Measurements from ENCODE around the gene LSM5. TPM values are rescaled to one million over a fixed set of nuclear protein-coding genes. Genes with fewer than 3 reads are reported as not detected.

LSM5 gene
- total and polyA plus RNA-seq, 9 of the 15 experiments (the other 6 are each of a cell fraction or from before 2014, with no cell fraction given), result 36.3 to 620 (median 186) TPM

DNA sequence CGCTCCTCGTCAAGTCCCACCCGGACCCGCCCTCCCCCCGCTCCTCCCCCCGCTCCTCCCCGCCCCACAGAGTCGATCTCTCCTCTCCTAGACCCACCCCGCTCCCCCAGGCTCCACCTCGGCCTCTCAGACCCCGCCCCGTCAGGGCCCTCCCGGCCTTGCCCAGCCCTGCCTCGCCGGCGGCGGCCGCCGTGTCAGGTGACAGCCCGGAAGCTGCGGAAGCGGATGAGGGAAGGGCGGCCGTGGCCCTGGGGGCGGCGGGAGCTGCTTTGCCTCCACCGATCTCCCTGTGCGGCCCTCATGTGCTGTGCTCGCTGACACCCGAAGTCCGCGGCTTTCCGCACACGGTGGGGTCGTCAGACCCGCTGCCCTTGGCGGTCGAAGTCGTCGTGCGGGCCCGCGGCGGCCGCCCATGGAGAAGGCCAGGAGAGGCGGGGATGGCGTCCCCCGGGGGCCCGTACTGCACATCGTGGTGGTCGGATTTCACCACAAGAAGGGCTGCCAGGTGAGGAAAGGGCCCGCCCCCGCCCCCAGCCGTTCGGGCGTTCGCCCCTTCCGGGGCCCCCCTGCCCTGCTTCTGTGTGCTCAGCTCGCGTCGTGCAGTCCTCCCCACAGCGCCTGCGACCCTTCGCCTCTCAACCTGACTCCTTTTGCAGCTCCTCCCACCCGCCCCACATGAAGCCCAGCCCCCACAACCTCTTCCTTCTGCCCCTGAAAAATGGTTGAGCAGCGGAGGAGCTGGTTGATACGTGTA lies 5.3 kb upstream of the LSM5 start, which contains the start of gene AVL9 (continued):
- TF ChIP-seq, protein P1, sequence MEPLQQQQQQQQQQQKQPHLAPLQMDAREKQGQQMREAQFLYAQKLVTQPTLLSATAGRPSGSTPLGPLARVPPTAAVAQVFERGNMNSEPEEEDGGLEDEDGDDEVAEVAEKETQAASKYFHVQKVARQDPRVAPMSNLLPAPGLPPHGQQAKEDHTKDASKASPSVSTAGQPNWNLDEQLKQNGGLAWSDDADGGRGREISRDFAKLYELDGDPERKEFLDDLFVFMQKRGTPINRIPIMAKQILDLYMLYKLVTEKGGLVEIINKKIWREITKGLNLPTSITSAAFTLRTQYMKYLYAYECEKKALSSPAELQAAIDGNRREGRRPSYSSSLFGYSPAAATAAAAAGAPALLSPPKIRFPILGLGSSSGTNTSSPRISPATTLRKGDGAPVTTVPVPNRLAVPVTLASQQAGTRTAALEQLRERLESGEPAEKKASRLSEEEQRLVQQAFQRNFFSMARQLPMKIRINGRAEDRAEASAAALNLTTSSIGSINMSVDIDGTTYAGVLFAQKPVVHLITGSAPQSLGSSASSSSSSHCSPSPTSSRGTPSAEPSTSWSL (CRISPR knock-in tag; IDR thresholded peaks at IDR 0.05; ENCODE audit: borderline replicate concordance), result no peak
- TF ChIP-seq NR3C1 (CRISPR knock-in tag; IDR thresholded peaks at IDR 0.05), result 0 out of 2 replicates have a peak, but pooled peaks have one; percentile 43
- TF ChIP-seq HOXB6 (CRISPR knock-in tag; IDR thresholded peaks at IDR 0.05; ENCODE audit: borderline replicate concordance), result no peak
- TF ChIP-seq ZNF507 (tag; conservative IDR thresholded peaks at IDR 0.05), result no peak
- no peak for TF ChIP-seq TEAD4 (IDR thresholded peaks at IDR 0.05; ENCODE audit: low read length)
- TF ChIP-seq TEAD4 (CRISPR knock-in tag; IDR thresholded peaks at IDR 0.05; ENCODE audit: borderline replicate concordance), result no peak
- TF ChIP-seq SETDB1 (IDR thresholded peaks at IDR 0.05; ENCODE audit: low read length), result no peak
- TF ChIP-seq CAMTA2 (CRISPR knock-in tag; conservative IDR thresholded peaks at IDR 0.05), result no peak; the same call in 1 of the 2 replicates
- peak in 1 of 2 experiments; percentile 60; a peak in 2 of 4 replicates for TF ChIP-seq HDAC1 (IDR thresholded peaks at IDR 0.05)
- no peak for TF ChIP-seq ZNF766 (CRISPR knock-in tag; conservative IDR thresholded peaks at IDR 0.05)
- TF ChIP-seq, protein P2, sequence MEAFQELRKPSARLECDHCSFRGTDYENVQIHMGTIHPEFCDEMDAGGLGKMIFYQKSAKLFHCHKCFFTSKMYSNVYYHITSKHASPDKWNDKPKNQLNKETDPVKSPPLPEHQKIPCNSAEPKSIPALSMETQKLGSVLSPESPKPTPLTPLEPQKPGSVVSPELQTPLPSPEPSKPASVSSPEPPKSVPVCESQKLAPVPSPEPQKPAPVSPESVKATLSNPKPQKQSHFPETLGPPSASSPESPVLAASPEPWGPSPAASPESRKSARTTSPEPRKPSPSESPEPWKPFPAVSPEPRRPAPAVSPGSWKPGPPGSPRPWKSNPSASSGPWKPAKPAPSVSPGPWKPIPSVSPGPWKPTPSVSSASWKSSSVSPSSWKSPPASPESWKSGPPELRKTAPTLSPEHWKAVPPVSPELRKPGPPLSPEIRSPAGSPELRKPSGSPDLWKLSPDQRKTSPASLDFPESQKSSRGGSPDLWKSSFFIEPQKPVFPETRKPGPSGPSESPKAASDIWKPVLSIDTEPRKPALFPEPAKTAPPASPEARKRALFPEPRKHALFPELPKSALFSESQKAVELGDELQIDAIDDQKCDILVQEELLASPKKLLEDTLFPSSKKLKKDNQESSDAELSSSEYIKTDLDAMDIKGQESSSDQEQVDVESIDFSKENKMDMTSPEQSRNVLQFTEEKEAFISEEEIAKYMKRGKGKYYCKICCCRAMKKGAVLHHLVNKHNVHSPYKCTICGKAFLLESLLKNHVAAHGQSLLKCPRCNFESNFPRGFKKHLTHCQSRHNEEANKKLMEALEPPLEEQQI (IDR thresholded peaks at IDR 0.05), result no peak
- TF ChIP-seq SAP30 (IDR thresholded peaks at IDR 0.05; ENCODE audit: borderline replicate concordance, insufficient read depth, low read depth, low read length, poor library complexity, severe bottlenecking), result peak; percentile 80
- TF ChIP-seq, protein P3, sequence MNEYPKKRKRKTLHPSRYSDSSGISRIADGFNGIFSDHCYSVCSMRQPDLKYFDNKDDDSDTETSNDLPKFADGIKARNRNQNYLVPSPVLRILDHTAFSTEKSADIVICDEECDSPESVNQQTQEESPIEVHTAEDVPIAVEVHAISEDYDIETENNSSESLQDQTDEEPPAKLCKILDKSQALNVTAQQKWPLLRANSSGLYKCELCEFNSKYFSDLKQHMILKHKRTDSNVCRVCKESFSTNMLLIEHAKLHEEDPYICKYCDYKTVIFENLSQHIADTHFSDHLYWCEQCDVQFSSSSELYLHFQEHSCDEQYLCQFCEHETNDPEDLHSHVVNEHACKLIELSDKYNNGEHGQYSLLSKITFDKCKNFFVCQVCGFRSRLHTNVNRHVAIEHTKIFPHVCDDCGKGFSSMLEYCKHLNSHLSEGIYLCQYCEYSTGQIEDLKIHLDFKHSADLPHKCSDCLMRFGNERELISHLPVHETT (CRISPR knock-in tag; conservative IDR thresholded peaks at IDR 0.05 in 1 of 2, IDR thresholded peaks at IDR 0.05 in 1 of 2), result no peak
- no peak for TF ChIP-seq ZNF707 (CRISPR knock-in tag; conservative IDR thresholded peaks at IDR 0.05)
- TF ChIP-seq LEF1 (IDR thresholded peaks at IDR 0.05), result peak; percentile 15; the same call in 1 of the 2 replicates
- TF ChIP-seq, protein P4, sequence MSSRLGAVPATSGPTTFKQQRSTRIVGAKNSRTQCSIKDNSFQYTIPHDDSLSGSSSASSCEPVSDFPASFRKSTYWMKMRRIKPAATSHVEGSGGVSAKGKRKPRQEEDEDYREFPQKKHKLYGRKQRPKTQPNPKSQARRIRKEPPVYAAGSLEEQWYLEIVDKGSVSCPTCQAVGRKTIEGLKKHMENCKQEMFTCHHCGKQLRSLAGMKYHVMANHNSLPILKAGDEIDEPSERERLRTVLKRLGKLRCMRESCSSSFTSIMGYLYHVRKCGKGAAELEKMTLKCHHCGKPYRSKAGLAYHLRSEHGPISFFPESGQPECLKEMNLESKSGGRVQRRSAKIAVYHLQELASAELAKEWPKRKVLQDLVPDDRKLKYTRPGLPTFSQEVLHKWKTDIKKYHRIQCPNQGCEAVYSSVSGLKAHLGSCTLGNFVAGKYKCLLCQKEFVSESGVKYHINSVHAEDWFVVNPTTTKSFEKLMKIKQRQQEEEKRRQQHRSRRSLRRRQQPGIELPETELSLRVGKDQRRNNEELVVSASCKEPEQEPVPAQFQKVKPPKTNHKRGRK (tag; IDR thresholded peaks at IDR 0.05), result no peak
- TF ChIP-seq, protein P5, sequence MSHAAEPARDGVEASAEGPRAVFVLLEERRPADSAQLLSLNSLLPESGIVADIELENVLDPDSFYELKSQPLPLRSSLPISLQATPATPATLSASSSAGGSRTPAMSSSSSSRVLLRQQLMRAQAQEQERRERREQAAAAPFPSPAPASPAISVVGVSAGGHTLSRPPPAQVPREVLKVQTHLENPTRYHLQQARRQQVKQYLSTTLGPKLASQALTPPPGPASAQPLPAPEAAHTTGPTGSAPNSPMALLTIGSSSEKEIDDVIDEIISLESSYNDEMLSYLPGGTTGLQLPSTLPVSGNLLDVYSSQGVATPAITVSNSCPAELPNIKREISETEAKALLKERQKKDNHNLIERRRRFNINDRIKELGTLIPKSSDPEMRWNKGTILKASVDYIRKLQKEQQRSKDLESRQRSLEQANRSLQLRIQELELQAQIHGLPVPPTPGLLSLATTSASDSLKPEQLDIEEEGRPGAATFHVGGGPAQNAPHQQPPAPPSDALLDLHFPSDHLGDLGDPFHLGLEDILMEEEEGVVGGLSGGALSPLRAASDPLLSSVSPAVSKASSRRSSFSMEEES (CRISPR knock-in tag; IDR thresholded peaks at IDR 0.05), result peak; percentile 58

All from K562 (cell line).